ENCODE results near the gene EXOC7.

Gene EXOC7

GRCh38 chr17:76036497-76037261, 66.9 kb downstream of the EXOC7 start:
- DNase-seq: no peak

GRCh38 chr17:76034428-76035350, 68.9 kb downstream of the EXOC7 start:
- DNase-seq: no peak

GRCh38 chr17:76033139-76033538, 70.4 kb downstream of the EXOC7 start:
- DNase-seq: no peak

- no peak for DNase-seq
These were observed 70.8 kb downstream of the EXOC7 start for GRCh38 chr17:76032780-76033108.

GRCh38 chr17:76032073-76032779, 71.4 kb downstream of the EXOC7 start:
- DNase-seq: no peak
